Adipocyte (in vitro differentiated cells): ENCODE data around the gene SIPA1L2.

Experiments used
- DNase-seq: peaks from one replicate; pipeline ENCODE4 v3.0.0-alpha.2; 2015; ENCODE audit warnings: low read depth
- H3K27me3 ChIP-seq: replicated peaks from 2 replicates; pipeline ENCODE4 v1.7.0; 2013; ENCODE audit warnings: mild to moderate bottlenecking, low read length, moderate library complexity; ENCODE audit not compliant: control insufficient read depth, insufficient read depth
- H3K36me3 ChIP-seq: 2 replicates; pipeline ENCODE4 v1.7.0; 2013; ENCODE audit warnings: low read length, mild to moderate bottlenecking, moderate library complexity; ENCODE audit not compliant: control insufficient read depth, insufficient read depth, severe bottlenecking
- H3K4me1 ChIP-seq: 2 replicates; pipeline ENCODE4 v1.7.0; 2013; ENCODE audit warnings: mild to moderate bottlenecking, low read length, moderate library complexity; ENCODE audit not compliant: control insufficient read depth, insufficient read depth
- H3K4me3 ChIP-seq: 2 replicates; pipeline ENCODE4 v1.7.0; 2013; ENCODE audit warnings: mild to moderate bottlenecking, low read length, moderate library complexity
- H3K9ac ChIP-seq: 2 replicates; pipeline ENCODE4 v1.7.0; 2013; ENCODE audit warnings: mild to moderate bottlenecking, low read length, moderate library complexity
- H3K9me3 ChIP-seq: 2 replicates; pipeline ENCODE4 v1.7.0; 2013; ENCODE audit warnings: mild to moderate bottlenecking, low read length, moderate library complexity; ENCODE audit not compliant: control insufficient read depth

SIPA1L2 gene

GRCh38 chr1:232664844-232665777 lies 35.2 kb upstream of the SIPA1L2 start:
- Histone ChIP-seq H3K9ac (no peak overlapping the region), H3K27me3 (no peaks in the 10 kb centered on the region), H3K4me3 (no peak overlapping the region), H3K4me1 (peaks cover 15% of the 10 kb centered on the region), H3K9me3 (no peaks in the 10 kb centered on the region), H3K36me3 (no peaks in the 10 kb centered on the region)
- no peak for DNase-seq

DNA sequence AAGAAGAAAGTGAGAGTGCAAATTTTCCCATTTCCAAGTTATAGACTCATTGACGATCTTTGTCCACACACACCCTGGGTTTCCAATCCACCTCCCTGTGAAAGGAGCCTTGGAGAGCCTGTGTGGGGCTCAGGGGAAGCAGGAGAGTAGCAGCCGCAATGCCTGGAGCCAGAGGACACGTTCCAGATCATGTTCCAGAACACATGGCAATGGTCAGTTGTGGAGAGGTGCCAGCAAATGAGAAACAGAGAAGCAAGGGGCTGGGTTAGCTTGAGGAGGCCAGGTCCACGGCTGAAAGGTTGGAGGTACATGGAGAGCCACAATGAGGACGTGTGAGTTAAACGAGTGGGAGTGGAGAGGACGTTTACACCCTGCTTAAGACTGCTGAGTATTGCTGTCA lies 33.0 kb upstream of the SIPA1L2 start:
- no peak for DNase-seq
- H3K4me1 ChIP-seq: peaks cover 16% of the 10 kb centered on the region

GRCh38 chr1:232658386-232658785 lies 28.5 kb upstream of the SIPA1L2 start:
- Histone ChIP-seq H3K4me1 (peaks cover 17% of the 10 kb centered on the region), H3K4me3 (no peak overlapping the region), H3K9me3 (no peaks in the 10 kb centered on the region), H3K27me3 (no peaks in the 10 kb centered on the region), H3K9ac (no peak overlapping the region), H3K36me3 (no peaks in the 10 kb centered on the region)
- DNase-seq: no peak

More for the DNA sequence above, 33.0 kb upstream of the SIPA1L2 start:
- Histone ChIP-seq H3K36me3 (no peaks in the 10 kb centered on the region), H3K9me3 (no peaks in the 10 kb centered on the region), H3K27me3 (no peaks in the 10 kb centered on the region), H3K9ac (no peak overlapping the region), H3K4me3 (no peak overlapping the region)

DNA sequence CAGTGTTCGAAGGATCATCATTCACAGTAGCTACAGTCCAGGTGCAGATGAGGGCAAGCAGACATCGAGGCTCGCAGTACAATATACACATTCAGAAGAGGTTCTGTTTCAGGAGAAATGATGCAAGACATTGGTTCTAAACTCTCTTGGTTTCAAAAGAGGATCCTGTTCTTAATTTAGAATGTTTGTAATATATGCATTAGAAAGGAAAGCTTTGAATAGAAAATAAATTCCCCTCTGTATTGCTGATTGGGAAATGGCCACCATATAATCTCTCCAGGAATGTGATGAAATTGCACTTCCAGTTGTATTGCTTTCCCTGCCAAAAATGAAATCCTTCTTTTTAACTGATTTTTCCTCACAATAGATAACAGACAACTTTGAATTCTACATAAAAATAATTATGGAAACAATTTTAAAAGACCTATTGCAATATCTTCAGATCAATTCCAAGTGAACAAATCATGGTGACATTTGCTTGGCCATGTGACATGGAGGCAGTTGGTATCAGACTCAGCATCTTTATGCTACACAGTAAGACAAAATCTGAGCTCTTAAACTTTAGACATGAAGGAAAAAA lies 27.6 kb upstream of the SIPA1L2 start:
- peak overlapping the region; percentile 23 for H3K4me3 ChIP-seq
- peaks cover 17% of the 10 kb centered on the region for H3K4me1 ChIP-seq
- H3K9ac ChIP-seq: peak overlapping the region; percentile 37
- no peaks in the 10 kb centered on the region for H3K9me3 ChIP-seq
- H3K27me3 ChIP-seq: no peaks in the 10 kb centered on the region
- H3K36me3 ChIP-seq: no peaks in the 10 kb centered on the region
- peak; percentile 50 for DNase-seq

- Histone ChIP-seq H3K36me3 (no peaks in the 10 kb centered on the region), H3K27me3 (no peaks in the 10 kb centered on the region), H3K4me3 (no peak overlapping the region), H3K9me3 (no peaks in the 10 kb centered on the region), H3K9ac (no peak overlapping the region), H3K4me1 (peaks cover 17% of the 10 kb centered on the region)
- DNase-seq: no peak
These were observed 25.8 kb upstream of the SIPA1L2 start for GRCh38 chr1:232655746-232656085.

DNA sequence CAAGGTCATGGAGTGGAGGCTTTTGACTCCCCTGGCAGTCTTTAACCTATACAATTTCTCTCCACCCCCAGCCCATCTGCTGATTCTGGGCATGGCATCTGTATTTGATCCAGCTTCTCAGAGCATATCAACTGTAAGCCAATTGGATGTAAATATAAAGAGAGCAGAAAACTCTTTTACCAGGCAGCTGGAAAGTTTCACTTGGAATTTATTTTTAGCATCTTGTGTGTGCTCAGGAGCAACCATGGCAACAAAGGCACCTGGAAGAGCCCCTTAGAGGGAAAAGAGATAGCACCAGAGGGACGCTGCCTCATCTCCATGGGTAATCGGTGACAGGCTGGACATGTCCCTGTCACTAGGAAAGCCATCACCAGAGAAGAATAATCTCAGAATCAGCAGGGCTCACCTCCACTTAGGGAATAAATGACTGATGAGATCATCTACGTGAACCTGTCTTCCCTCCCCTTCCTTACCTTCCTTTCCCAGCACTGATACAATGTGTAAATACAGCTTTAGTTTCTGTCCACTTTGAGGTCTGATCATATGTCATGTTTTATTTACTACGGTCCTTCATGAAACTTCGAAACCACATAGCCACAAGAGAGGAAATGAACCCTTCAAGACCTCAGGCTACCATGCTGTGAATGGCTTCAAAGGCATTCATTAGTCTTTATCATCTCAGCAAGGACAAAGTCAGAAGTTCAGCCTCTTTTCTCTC lies 25.3 kb upstream of the SIPA1L2 start:
- H3K9me3 ChIP-seq: no peaks in the 10 kb centered on the region
- H3K36me3 ChIP-seq: no peaks in the 10 kb centered on the region
- peaks cover 17% of the 10 kb centered on the region for H3K4me1 ChIP-seq
- H3K9ac ChIP-seq: no peak overlapping the region
- no peak overlapping the region for H3K4me3 ChIP-seq
- no peak for DNase-seq
- H3K27me3 ChIP-seq: no peaks in the 10 kb centered on the region

DNA sequence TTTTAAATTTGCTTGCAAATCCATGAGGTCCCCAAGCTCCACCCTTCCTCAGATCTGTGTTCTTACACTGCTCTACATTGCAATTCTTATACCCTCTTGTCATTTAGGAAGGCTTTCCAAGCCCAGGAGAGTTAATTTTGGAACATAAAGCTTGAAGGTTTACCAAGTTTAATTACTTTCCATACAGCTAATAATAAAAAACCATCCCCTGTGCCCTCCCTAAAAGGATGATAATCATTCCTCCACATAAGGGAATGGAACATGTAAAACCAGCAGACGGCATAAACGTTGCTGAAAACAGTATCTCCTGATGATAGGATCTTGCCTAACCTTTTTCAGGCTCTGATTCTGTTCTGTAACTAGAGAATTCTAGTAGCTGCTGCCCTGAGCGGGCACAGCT lies 23.9 kb upstream of the SIPA1L2 start:
- Histone ChIP-seq H3K36me3 (no peaks in the 10 kb centered on the region), H3K27me3 (no peaks in the 10 kb centered on the region), H3K9ac (no peak overlapping the region), H3K9me3 (no peaks in the 10 kb centered on the region), H3K4me1 (peaks cover 17% of the 10 kb centered on the region), H3K4me3 (no peak overlapping the region)
- DNase-seq: no peak

DNA sequence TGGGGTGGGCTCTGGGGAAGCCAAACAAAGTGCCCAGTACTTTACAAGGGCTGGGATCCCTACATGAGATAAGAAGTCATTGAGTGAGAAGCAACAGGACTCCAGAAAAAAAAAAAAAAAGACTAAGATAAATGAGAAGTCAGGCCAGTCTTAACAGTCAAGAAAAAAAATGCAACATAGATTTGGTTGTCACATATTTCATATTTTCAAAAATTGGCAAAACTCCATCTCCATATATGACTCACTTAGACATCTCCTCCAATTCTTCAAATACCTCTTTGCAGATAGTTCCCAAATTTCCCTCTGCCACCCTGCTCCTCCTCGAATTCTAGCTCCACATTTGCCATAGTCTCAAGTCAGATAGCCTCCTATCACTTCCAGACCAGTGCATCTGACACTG lies 20.9 kb upstream of the SIPA1L2 start:
- no peaks in the 10 kb centered on the region for H3K9me3 ChIP-seq
- peak; percentile 21 for DNase-seq

GRCh38 chr1:232650418-232650817 lies 20.5 kb upstream of the SIPA1L2 start:
- Histone ChIP-seq H3K4me3 (no peak overlapping the region), H3K4me1 (no peaks in the 10 kb centered on the region), H3K9ac (no peak overlapping the region), H3K27me3 (no peaks in the 10 kb centered on the region), H3K36me3 (no peaks in the 10 kb centered on the region), H3K9me3 (no peaks in the 10 kb centered on the region)
- no peak for DNase-seq

More for the DNA sequence above, 20.9 kb upstream of the SIPA1L2 start:
- H3K36me3 ChIP-seq: no peaks in the 10 kb centered on the region
- H3K4me3 ChIP-seq: no peak overlapping the region
- H3K27me3 ChIP-seq: no peaks in the 10 kb centered on the region
- no peaks in the 10 kb centered on the region for H3K4me1 ChIP-seq
- no peak overlapping the region for H3K9ac ChIP-seq

DNA sequence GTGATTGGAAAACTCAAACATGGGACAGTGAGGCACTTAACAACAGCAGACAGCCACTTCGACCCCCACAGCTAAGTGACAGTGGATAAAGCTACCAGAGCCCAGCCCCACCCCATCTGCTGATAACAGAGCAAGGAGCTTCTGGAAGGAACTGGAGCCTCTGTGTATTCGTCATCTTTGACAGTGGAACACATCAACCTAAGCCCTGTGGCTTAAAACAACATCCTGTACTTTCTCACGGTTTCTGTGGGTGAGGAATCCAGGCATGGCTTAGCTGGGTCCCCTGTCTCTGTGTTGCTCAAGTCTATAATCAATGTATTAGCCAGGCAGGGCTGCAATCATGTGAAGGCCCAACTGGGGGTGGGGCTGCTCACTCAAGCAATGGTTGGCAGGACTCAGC lies 18.4 kb upstream of the SIPA1L2 start:
- Histone ChIP-seq H3K4me1 (no peaks in the 10 kb centered on the region), H3K36me3 (no peaks in the 10 kb centered on the region), H3K4me3 (no peak overlapping the region), H3K9me3 (no peaks in the 10 kb centered on the region), H3K27me3 (no peaks in the 10 kb centered on the region), H3K9ac (no peak overlapping the region)
- no peak for DNase-seq

DNA sequence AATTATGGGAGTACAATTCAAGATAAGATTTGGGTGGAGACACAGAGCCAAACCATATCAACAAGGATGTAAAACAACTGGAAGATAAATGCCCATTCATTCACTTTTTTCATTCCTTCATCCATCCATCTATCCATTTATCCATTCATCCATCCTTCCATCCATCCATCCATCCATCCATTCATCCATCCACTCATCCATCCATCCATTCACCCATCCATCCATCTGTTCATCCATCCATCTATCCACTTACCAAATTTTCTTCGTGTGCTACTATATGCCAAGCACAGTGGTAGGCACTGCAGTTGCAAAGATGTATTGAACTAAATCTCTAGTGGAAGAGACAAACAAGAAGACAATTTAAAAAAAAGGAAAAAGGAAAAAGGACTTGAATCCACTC lies 14.3 kb upstream of the SIPA1L2 start:
- Histone ChIP-seq H3K27me3 (no peaks in the 10 kb centered on the region), H3K9ac (no peak overlapping the region), H3K36me3 (no peaks in the 10 kb centered on the region), H3K4me1 (no peaks in the 10 kb centered on the region), H3K9me3 (no peaks in the 10 kb centered on the region), H3K4me3 (no peak overlapping the region)
- no peak for DNase-seq
